Urothelium cell line (cell line): ENCODE data around the gene STK11.
"Not testable (repeated sequence)": the region's sequence is repeated elsewhere in the genome, so short reads cannot be mapped to it uniquely, and the experiment has no call there.

ENCODE experiments used
- DNase-seq: peaks from one replicate; pipeline ENCODE4 v3.0.0; 2011; ENCODE audit warnings: low spot score, mixed read lengths
- FAIRE-seq: peaks from 2 replicates; lab custom pipeline; 2011; peaks lifted over from hg19 to GRCh38; lab: Jason Lieb, UNC

Gene STK11

GRCh38 chr19:1206150-1206863, 729 bp downstream of the STK11 start:
- FAIRE-seq (no peak), DNase-seq (no peak)

DNA sequence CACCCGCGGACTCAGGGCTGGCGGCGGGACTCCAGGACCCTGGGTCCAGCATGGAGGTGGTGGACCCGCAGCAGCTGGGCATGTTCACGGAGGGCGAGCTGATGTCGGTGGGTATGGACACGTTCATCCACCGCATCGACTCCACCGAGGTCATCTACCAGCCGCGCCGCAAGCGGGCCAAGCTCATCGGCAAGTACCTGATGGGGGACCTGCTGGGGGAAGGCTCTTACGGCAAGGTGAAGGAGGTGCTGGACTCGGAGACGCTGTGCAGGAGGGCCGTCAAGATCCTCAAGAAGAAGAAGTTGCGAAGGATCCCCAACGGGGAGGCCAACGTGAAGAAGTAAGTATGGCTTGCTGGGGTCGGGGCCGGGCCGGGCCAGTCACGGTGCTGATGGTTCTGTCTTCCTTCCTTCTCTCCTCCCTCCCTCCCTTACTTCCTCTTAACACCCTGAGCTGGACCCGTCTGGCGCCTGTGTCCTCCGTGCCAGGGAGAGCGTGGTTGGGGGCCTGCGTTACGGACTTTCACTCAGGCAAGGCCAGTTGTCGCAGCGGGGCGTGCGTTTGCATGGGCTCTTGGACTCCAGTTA, 1.4 kb downstream of the STK11 start:
- FAIRE-seq (no peak), DNase-seq (no peak)

DNA sequence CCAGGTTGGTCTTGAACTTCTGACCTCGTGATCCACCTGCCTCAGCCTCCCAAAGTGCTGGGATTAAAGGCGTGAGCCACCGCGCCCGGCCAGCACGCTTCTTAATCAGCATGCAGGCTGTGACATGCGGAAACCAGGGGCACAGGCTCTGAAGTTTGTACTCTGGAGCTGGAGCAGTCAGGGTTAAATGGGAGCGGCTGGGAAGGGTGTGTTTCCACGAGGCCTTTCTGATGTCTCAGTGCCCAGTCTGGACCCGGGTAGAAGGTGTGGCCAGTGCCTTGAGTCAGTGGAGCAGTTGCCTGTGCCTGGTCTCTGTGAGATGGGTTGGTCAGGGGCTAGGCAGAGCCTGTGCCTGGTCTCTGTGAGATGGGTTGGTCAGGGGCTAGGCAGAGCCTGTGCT, 3.3 kb downstream of the STK11 start:
- not testable (repeated sequence) for FAIRE-seq, DNase-seq

DNA sequence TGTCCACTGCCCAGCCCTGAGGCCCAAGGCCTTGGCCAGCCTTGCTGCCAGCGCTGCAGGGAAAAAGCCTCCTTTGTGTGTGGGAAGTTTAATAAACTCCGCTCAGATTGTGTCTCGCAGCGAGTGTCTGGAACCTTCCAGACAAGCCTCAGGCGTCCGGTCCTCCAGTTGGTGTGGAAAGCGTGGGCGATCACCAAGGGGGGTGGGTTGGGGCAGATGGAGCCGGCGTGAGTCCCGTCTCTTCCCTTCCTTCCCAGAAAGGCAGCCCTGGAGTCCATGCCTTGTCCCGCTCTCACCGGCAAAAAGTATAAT, 4.6 kb downstream of the STK11 start:
- DNase-seq, result no peak

DNA sequence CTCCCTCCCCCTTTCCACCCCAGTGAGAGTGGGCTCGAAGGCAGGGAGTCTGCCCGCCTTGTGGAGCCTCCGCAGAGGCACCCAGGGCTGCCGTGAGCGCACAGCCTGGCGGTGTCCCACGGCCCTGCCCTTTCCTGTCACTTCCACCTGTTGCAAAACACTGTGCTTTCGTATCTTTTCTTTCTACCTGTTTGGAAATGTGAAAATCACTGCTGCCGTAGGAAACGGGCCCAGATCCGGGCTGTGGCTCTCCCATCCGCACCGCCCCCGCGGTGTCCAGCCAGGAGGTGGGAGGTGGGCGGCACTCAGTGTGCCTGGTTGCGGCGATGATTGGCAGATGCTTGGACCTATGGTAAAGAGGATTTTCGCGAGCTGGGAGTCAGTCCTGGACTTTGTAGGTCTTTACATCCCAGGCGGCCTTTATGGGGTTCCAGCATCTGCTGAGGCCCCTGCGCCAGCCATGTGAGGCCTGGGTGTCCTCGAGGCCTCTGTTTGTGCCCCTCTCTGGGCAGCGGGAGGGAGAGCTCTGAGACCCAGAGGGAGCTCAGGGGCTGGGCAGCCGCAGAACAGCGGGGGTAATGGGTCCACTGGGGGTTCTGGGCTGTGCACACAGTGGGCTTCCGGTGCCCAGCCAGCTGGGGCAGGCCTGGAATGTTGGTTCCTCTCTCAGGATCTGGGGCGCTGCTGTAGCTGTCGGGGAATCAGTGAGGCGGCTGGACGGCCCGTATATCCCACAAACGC, 6.1 kb downstream of the STK11 start:
- FAIRE-seq, result no peak

More for the DNA sequence above, 4.6 kb downstream of the STK11 start:
- no peak for FAIRE-seq

GRCh38 chr19:1213391-1214286, 8.1 kb downstream of the STK11 start:
- FAIRE-seq, result no peak
- DNase-seq, result no peak

More for the DNA sequence above, 6.1 kb downstream of the STK11 start:
- no peak for DNase-seq

- DNase-seq (no peak), FAIRE-seq (no peak)
Measured at GRCh38 chr19:1214299-1214861, 8.8 kb downstream of the STK11 start.

DNA sequence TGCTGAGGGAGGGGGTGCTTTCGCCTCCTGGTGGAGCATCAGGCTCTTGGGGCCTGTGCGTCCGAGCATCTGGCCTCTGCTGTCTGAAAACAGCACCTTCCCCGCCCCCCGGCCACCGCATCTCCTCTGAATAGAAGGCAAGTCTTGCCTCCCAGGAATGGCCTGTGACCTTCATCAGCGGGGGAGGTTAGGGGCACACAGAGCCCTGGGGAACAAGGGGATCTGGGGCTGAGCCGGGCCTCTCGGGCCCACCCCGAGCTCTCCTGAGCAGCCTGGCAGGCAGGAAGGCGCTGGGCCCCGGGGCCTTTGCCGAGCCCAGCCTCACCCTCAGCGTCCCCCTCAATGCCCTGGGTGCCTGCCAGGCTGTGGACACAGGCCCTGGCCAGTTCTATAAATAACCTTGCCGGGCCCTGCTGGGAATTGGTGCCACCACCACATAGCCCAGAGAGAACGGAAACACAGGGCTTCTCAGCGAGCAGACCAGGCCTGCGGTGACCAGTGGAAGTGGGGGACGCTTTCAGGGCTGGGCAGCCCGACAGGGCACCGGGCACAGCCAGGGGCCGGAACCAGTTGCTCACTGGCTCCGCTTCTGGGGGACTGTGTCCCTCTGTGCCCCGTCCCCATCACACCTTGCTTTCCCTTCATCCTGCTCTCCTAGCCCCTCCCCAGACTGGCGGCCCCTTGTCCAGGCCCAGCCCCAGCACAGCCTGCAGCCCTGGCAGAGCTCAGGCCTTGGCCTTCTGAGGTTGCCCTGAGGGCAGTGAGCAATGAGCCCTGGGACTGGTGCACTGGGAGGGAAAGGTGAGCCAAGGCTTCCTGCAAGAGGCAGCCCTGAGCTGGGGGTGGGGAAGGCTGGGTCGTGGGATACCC, 9.5 kb downstream of the STK11 start:
- DNase-seq (no peak), FAIRE-seq (no peak)

DNA sequence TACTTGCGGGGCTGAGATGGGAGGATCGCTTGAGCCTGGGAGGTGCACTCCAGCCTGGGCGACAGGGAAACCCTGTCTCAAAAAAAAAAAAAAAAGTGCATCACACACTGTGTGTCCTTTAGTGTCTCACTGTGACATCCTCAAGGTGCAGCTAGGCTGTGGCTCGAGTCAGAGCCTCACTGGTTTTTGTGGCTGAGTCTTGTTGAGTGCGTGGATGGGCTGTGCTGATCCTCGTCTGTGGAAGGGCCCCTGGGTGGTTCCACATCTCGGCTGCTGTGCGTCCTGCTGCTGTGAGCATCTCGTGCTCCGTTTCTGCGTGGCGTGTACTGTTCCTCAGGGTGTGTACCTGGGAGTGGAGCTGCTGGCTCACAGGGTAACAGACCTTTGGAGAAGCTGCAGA, 11.2 kb downstream of the STK11 start:
- DNase-seq (no peak), FAIRE-seq (no peak)

- DNase-seq, result no peak
- no peak for FAIRE-seq
Measured at GRCh38 chr19:1217366-1217765, 11.8 kb downstream of the STK11 start.

DNA sequence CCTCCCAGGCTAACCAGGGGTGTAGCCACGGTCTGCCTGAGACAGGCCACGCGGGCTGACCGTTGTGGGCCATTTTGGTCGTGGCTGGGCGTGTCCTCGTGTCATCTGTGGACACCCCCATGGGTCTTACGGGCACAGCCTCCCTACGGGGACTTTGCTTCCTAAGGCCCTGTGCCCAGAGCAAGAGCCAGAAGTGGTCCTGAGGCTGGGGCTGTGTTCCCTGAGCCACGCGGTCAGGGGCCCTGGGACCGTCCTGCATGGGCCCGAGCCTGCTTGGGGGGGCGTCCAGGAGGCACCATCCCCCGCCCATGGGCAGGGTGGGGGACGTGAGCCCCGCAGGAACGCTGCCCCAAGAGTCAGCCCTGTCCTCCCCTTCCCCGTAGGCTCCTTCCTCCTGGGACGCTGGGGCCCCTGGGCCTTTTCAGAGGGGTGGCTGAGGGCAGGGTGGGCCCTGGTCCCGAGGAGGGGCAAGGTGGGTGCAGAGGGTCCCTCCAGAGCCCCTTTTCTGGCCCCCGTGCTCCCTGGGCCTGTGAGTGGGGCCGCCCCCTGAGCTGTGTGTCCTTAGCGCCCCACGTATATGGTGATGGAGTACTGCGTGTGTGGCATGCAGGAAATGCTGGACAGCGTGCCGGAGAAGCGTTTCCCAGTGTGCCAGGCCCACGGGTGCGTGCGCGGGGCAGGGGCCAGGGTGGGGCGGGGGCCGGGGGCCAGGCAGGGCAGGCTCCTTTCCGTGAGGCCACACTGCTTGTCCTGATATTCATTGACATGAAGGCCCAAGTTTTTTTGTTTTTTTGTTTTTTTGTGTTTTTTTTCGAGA, 13.4 kb downstream of the STK11 start:
- no peak for FAIRE-seq
- DNase-seq, result no peak

- FAIRE-seq, result no peak
- DNase-seq, result no peak
Measured at GRCh38 chr19:1219786-1220476, 14.4 kb downstream of the STK11 start.

DNA sequence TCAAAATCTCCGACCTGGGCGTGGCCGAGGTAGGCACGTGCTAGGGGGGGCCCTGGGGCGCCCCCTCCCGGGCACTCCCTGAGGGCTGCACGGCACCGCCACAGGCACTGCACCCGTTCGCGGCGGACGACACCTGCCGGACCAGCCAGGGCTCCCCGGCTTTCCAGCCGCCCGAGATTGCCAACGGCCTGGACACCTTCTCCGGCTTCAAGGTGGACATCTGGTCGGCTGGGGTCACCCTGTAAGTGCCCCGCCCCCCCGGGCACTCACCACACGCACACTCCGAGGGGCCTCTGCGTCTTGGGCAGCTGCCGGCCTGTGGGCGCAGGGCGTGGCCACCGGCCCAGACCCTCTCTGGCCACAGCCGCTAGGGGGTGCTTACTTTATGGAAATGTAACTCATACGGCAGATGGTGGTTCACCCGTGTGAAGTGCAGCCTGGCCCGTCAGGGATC, 14.9 kb downstream of the STK11 start:
- no peak for FAIRE-seq
- DNase-seq, result no peak

- DNase-seq (no peak), FAIRE-seq (no peak)
Measured at GRCh38 chr19:1220976-1221903, 15.7 kb downstream of the STK11 start.

DNA sequence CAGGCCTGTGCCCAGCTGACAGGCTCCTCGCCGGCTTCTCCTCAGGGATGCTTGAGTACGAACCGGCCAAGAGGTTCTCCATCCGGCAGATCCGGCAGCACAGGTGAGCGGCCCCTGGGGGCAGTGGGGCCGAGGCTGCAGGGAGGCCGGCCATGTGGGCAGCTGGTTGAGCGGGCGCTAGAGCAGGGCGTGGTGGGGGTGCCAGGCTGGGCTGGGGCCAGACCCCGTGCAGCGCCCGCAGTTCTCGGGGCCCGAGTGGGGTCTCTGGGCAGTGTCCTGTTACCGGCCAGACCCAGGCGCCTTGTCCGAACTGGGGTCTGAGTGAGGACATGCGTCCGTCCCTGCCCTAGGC, 16.3 kb downstream of the STK11 start:
- FAIRE-seq, result no peak
- DNase-seq, result no peak

- FAIRE-seq (no peak), DNase-seq (no peak)
Measured at GRCh38 chr19:1222394-1222793, 16.8 kb downstream of the STK11 start.
